HepG2 (cell line): ENCODE data around the gene HECTD4. TPM values are rescaled to one million over a fixed set of nuclear protein-coding genes. Genes with fewer than 3 reads are reported as not detected.

Experiments
- ATAC-seq: fragments of 200-7000 bp; cut with Tn5 transposase; 3 replicates; pipeline ENCODE4 v1.9.1; 2020; ENCODE audit warnings: mild to moderate bottlenecking, moderate library complexity
- BruUV-seq: library from RNA; stranded (reverse); fragments of 400-500 nt; replicated peaks from 2 replicates; lab custom pipeline; 2021; lab: Mats Ljungman, UMichigan
- CTCF ChIA-PET: fragments of 300-600 bp; formaldehyde crosslinking; extraction: SDS; loops from one replicate; lab custom pipeline; 2021; ENCODE audit warnings: low total read pairs, inconsistent platforms, low intra/inter-chr PET ratio; lab: Yijun Ruan, JAX
- POLR2A ChIA-PET: fragments of 350-600 bp; sonication (Branson Sonifier 250); formaldehyde crosslinking; loops from one replicate; lab custom pipeline; 2020; ENCODE audit warnings: antibody characterized with exemption, inconsistent platforms; lab: Yijun Ruan, JAX
- DNase-seq: peaks from one replicate; pipeline ENCODE4 v3.0.0-alpha.2; 2015; ENCODE audit warnings: low spot score
- FAIRE-seq: peaks from 3 replicates; lab custom pipeline; 2011; peaks lifted over from hg19 to GRCh38; lab: Jason Lieb, UNC
- H2AFZ ChIP-seq: one replicate; pipeline ENCODE4 v1.6.1; 2011; ENCODE audit warnings: low read length, inconsistent platforms
- H3K27ac ChIP-seq: fragments of 300-600 bp; 3 replicates; pipeline ENCODE4 v1.8.0; 2011; ENCODE audit warnings: mixed run types, mild to moderate bottlenecking, mixed read lengths, low read length, inconsistent platforms; ENCODE audit not compliant: insufficient read depth; ENCODE audit errors: extremely low read length
- H3K27me3 ChIP-seq, 2 experiments: fragments of 200-600 bp in 1 of 2; 2 replicates in 1 of 2; 3 replicates in 1 of 2; pipeline versions ENCODE4 v1.6.0 to v1.8.0; 2011; ENCODE audit warnings: low read length in 2 of 2, mild to moderate bottlenecking in 2 of 2, moderate library complexity in 2 of 2, inconsistent platforms in 1 of 2; ENCODE audit not compliant: insufficient read depth in 2 of 2, control insufficient read depth in 1 of 2
- H3K36me3 ChIP-seq, 2 experiments: fragments of 200-600 bp in 1 of 2; replicated peaks in 1 of 2; 2 replicates in 1 of 2; 3 replicates in 1 of 2; pipeline versions ENCODE4 v1.5.1 to v1.8.0; 2011; ENCODE audit warnings: low read length in 2 of 2, inconsistent platforms in 1 of 2; ENCODE audit not compliant: insufficient read depth in 2 of 2, control insufficient read depth in 1 of 2
- H3K4me1 ChIP-seq: 2 replicates; pipeline ENCODE4 v1.5.1; 2012; ENCODE audit warnings: low read length, inconsistent platforms; ENCODE audit not compliant: insufficient read depth
- H3K4me2 ChIP-seq: 2 replicates; pipeline ENCODE4 v1.6.0; 2011; ENCODE audit warnings: low read depth, low read length, inconsistent platforms
- H3K4me3 ChIP-seq, 3 experiments: fragments of 200-600 bp in 1 of 3; sonication (generic), shearing (Covaris generic) in 1 of 3; replicated peaks in 1 of 3; 2 replicates each; pipeline ENCODE4 v1.5.1; 2011 to 2016; ENCODE audit warnings: low read length in 3 of 3, inconsistent platforms in 2 of 3, low read depth in 2 of 3, mild to moderate bottlenecking in 2 of 3, control low read depth in 1 of 3, mixed read lengths in 1 of 3; ENCODE audit not compliant: insufficient read depth in 1 of 3
- H3K79me2 ChIP-seq: one replicate; pipeline ENCODE4 v1.6.1; 2011; ENCODE audit warnings: low read length, inconsistent platforms; ENCODE audit not compliant: insufficient read depth
- H3K9ac ChIP-seq: 2 replicates; pipeline ENCODE4 v1.6.0; 2011; ENCODE audit warnings: mild to moderate bottlenecking, low read depth, low read length, inconsistent platforms; ENCODE audit not compliant: insufficient read depth
- H3K9me3 ChIP-seq: 2 replicates; pipeline ENCODE4 v1.5.1; 2012; ENCODE audit warnings: mild to moderate bottlenecking, low read length
- H4K20me1 ChIP-seq: 2 replicates; pipeline ENCODE4 v1.6.0; 2011; ENCODE audit warnings: inconsistent platforms, mild to moderate bottlenecking, low read length, moderate library complexity; ENCODE audit not compliant: insufficient read depth
- HNF1A ChIP-seq, 2 experiments: sonication (generic) in 1 of 2; formaldehyde crosslinking in 1 of 2; IDR thresholded peaks; 2 replicates each; pipeline versions ENCODE4 v1.4.0 to v1.6.1; 2016 to 2020; ENCODE audit warnings: borderline replicate concordance in 1 of 2, low read depth in 1 of 2, mild to moderate bottlenecking in 1 of 2, missing genetic modification reagents in 1 of 2
- TAF15 ChIP-seq: fragments of 200-400 bp; formaldehyde crosslinking; IDR thresholded peaks from one replicate; pipeline ENCODE4 v1.6.1; 2018; ENCODE audit warnings: mild to moderate bottlenecking, low read depth, low read length; ENCODE audit not compliant: poor library complexity, severe bottlenecking
- TGIF2 ChIP-seq: IDR thresholded peaks from 2 replicates; pipeline ENCODE4 v1.6.1; 2016; ENCODE audit warnings: control low read depth, missing compliant biosample characterization
- USF2 ChIP-seq, 2 experiments: sonication (generic) in 1 of 2; formaldehyde crosslinking in 1 of 2; IDR thresholded peaks; 2 replicates each; pipeline versions ENCODE4 v1.5.1 to v1.6.1; 2011 to 2020; ENCODE audit warnings: borderline replicate concordance in 1 of 2, low read depth in 1 of 2, low read length in 1 of 2, mild to moderate bottlenecking in 1 of 2, missing genetic modification reagents in 1 of 2, moderate library complexity in 1 of 2
- ZBTB34 ChIP-seq: sonication (generic); formaldehyde crosslinking; IDR thresholded peaks from 2 replicates; pipeline ENCODE4 v1.8.0; 2022; ENCODE audit warnings: mild to moderate bottlenecking, missing genetic modification reagents
- ZMAT5 ChIP-seq: sonication (generic); formaldehyde crosslinking; IDR thresholded peaks from 2 replicates; pipeline ENCODE4 v1.5.0; 2020; ENCODE audit warnings: mild to moderate bottlenecking, low read depth, missing genetic modification reagents, borderline replicate concordance
- ZNF207 ChIP-seq: fragments of 450-650 bp; IDR thresholded peaks from 2 replicates; pipeline ENCODE4 v1.6.1; 2016; ENCODE audit warnings: antibody characterized with exemption, borderline replicate concordance
- ZSCAN22 ChIP-seq: sonication (generic); formaldehyde crosslinking; IDR thresholded peaks from 2 replicates; pipeline ENCODE4 v1.4.0; 2020; ENCODE audit warnings: mild to moderate bottlenecking, missing genetic modification reagents
- WGBS: methylation state at CpG from one replicate; pipeline ENCODE4 v1.1.6; 2017; ENCODE audit warnings: low lambda C conversion rate; 5-methylcytosine and 5-hydroxymethylcytosine counted together
- in situ Hi-C: cut with HindIII; loops from 2 replicates; pipeline ENCODE4 v1.10.0; 2017; ENCODE audit warnings: low pct_unique_long_range_greater_than_20kb; ENCODE audit not compliant: extremely low pct_ligation_motif_present
- intact Hi-C: fragments of 100-400 bp; cut with micrococcal nuclease; formaldehyde crosslinking; loops from one replicate; pipeline ENCODE4 v1.10.0; 2022; ENCODE audit not compliant: unreplicated experiment
- polyA plus RNA-seq, 8 experiments: library from polyadenylated mRNA; depleted of rRNA in 3 of 8; stranded (reverse) in 7 of 8; unstranded in 1 of 8; fragments of >200 nt; fragmentation: Illumina TruSeq in 4 of 8; extraction: Trizol in 4 of 8; gene quantifications; 2 replicates each; pipeline versions ENCODE4 v1.2.1 to v1.2.3, GENCODE V29; 2011 to 2016; ENCODE audit warnings: low read depth in 4 of 8, missing spikeins in 1 of 8, mixed read lengths in 1 of 8; ENCODE audit not compliant: insufficient read depth in 1 of 8
- total RNA-seq, 5 experiments: library from RNA; depleted of rRNA; stranded (reverse); fragments of >200 nt; fragmentation: Illumina TruSeq; extraction: Trizol; gene quantifications; 2 replicates each; pipeline ENCODE4 v1.2.3, GENCODE V29; 2016; ENCODE audit warnings: low read depth in 1 of 5

HECTD4 gene
- total and polyA plus RNA-seq, 2 of the 13 experiments (the other 11 are each of a cell fraction or from before 2014, with no cell fraction given) = 9.0 to 11.4 TPM

GRCh38 chr12:112420740-112421139, 38.5 kb upstream of the HECTD4 start (continued):
- TF ChIP-seq HNF1A (IDR thresholded peaks at IDR 0.05; ENCODE audit: low read depth) = no peak
- TF ChIP-seq HNF1A (CRISPR knock-in tag; IDR thresholded peaks at IDR 0.05; ENCODE audit: borderline replicate concordance) = no peak

- peak overlapping the region; percentile 84 for H3K4me2 ChIP-seq
- FAIRE-seq (no peak), DNase-seq (peak; percentile 59), ATAC-seq (peak; percentile 78)
- H3K4me3 ChIP-seq = peak overlapping the region; percentile 64 to 94 (median 88)
- no peaks in the 10 kb centered on the region; a peak in 1 of 5 replicates for H3K27me3 ChIP-seq
- H3K9me3 ChIP-seq = no peaks in the 10 kb centered on the region
- no peak overlapping the region for H2AFZ ChIP-seq
- CTCF ChIA-PET = no interaction called here
- intact Hi-C loops = no loop called here
- in situ Hi-C loops = loop anchor here (10.0 kb wide), 1 partner anchor 305 kb away; no protein-coding TSS in a partner anchor
- H3K4me1 ChIP-seq = peaks cover 56% of the 10 kb centered on the region
- H3K9ac ChIP-seq = peak overlapping the region; percentile 91
- no peaks in the 10 kb centered on the region for H3K36me3 ChIP-seq
- WGBS = 4% methylated on average over 10 of the region's 31 CpGs
- TSS peak; percentile 68 for BruUV-seq
- H4K20me1 ChIP-seq = peaks cover 5% of the 10 kb centered on the region; the same call in 1 of the 2 replicates
- POLR2A ChIA-PET = interaction anchor here (1.3 kb wide), 1 partner anchor 407 kb away, joined by 5 read pairs; the partner anchor contains the start of genes ERP29 and TMEM116
- peaks cover 45% of the 10 kb centered on the region for H3K79me2 ChIP-seq
- peak overlapping the region; percentile 87 for H3K27ac ChIP-seq
- no peak for TF ChIP-seq ZBTB34 (CRISPR knock-in tag)
- TF ChIP-seq USF2 (IDR thresholded peaks at IDR 0.05; ENCODE audit: low read depth, low read length) = no peak
- no peak for TF ChIP-seq USF2 (CRISPR knock-in tag; IDR thresholded peaks at IDR 0.05; ENCODE audit: borderline replicate concordance)
- no peak for TF ChIP-seq ZMAT5 (CRISPR knock-in tag)
- no peak for TF ChIP-seq ZSCAN22
- no peak for TF ChIP-seq ZNF207
- no peak for TF ChIP-seq TGIF2
- TF ChIP-seq TAF15 = no peak
These were observed 37.3 kb upstream of the HECTD4 start for GRCh38 chr12:112419297-112420133.
